GM12878 (cell line): Measurements from ENCODE around the gene FBXO42. TPM values are rescaled to one million over a fixed set of nuclear protein-coding genes. Genes with fewer than 3 reads are reported as not detected.

Experiments used
- ATAC-seq: fragments of 200-7000 bp; cut with Tn5 transposase; 3 replicates; pipeline ENCODE4 v1.9.1; 2020; ENCODE audit warnings: mild to moderate bottlenecking, moderate library complexity
- BruUV-seq: library from RNA; stranded (reverse); fragments of 400-500 nt; replicated peaks from 2 replicates; lab custom pipeline; 2021; lab: Mats Ljungman, UMichigan
- CTCF ChIA-PET: fragments of 300-600 bp; sonication (Branson Sonifier 250); formaldehyde crosslinking; extraction: SDS; loops from one replicate; lab custom pipeline; 2021; ENCODE audit warnings: inconsistent platforms; lab: Yijun Ruan, JAX
- POLR2A ChIA-PET: fragments of 350-600 bp; formaldehyde crosslinking; extraction: SDS; loops from one replicate; lab custom pipeline; 2021; ENCODE audit warnings: inconsistent platforms; lab: Charles Lee
- RAD21 ChIA-PET: fragments of 300-600 bp; sonication (Branson Sonifier 250); formaldehyde crosslinking; loops from one replicate; lab custom pipeline; 2023; ENCODE audit warnings: antibody characterized with exemption; ENCODE audit not compliant: unreplicated experiment; lab: Charles Lee
- SMC1A ChIA-PET: fragments of 300-600 bp; sonication (Branson Sonifier 250); formaldehyde crosslinking; loops from one replicate; lab custom pipeline; 2023; ENCODE audit not compliant: unreplicated experiment, uncharacterized antibody; lab: Charles Lee
- DNase-seq: peaks from one replicate; pipeline ENCODE4 v3.0.0-alpha.2; 2011; ENCODE audit warnings: low read depth, low spot score
- FAIRE-seq: peaks from 3 replicates; lab custom pipeline; 2011; peaks lifted over from hg19 to GRCh38; lab: Jason Lieb, UNC
- H2AFZ ChIP-seq: 2 replicates; pipeline ENCODE4 v1.6.0; 2011; ENCODE audit warnings: low read depth, low read length, control low read depth; ENCODE audit not compliant: control insufficient read depth
- H3K27ac ChIP-seq: 2 replicates; pipeline ENCODE4 v1.5.1; 2011; ENCODE audit warnings: control low read depth; ENCODE audit not compliant: control insufficient read depth, insufficient read depth
- H3K27me3 ChIP-seq, 2 experiments: replicated peaks in 1 of 2; 2 replicates each; pipeline versions ENCODE4 v1.6.0 to v1.6.1; 2011; ENCODE audit warnings: low read length in 1 of 2; ENCODE audit not compliant: control insufficient read depth in 2 of 2, insufficient read depth in 2 of 2
- H3K36me3 ChIP-seq, 2 experiments: 2 replicates each; pipeline ENCODE4 v1.5.1; 2011; ENCODE audit warnings: low read length in 1 of 2; ENCODE audit not compliant: control insufficient read depth in 2 of 2, insufficient read depth in 2 of 2
- H3K4me1 ChIP-seq: 2 replicates; pipeline ENCODE4 v1.6.1; 2011; ENCODE audit warnings: mild to moderate bottlenecking, low read length, moderate library complexity, mixed read lengths; ENCODE audit not compliant: control insufficient read depth, insufficient read depth
- H3K4me2 ChIP-seq: 2 replicates; pipeline ENCODE4 v1.6.0; 2011; ENCODE audit warnings: control low read depth; ENCODE audit not compliant: control insufficient read depth, insufficient read depth
- H3K4me3 ChIP-seq: fragments of 200-600 bp; sonication (generic); 2 replicates; pipeline ENCODE4 v1.5.1; 2016
- H3K79me2 ChIP-seq: 2 replicates; pipeline ENCODE4 v1.6.0; 2011; ENCODE audit warnings: low read length; ENCODE audit not compliant: control insufficient read depth, insufficient read depth
- H3K9ac ChIP-seq: 2 replicates; pipeline ENCODE4 v1.8.0; 2011; ENCODE audit warnings: low read length, control low read depth, mixed read lengths; ENCODE audit not compliant: control insufficient read depth, insufficient read depth
- H3K9me3 ChIP-seq: replicated peaks from 3 replicates; pipeline ENCODE4 v1.5.1; 2011; ENCODE audit warnings: mild to moderate bottlenecking, low read length; ENCODE audit not compliant: control insufficient read depth, insufficient read depth
- H4K20me1 ChIP-seq: 2 replicates; pipeline ENCODE4 v1.6.0; 2011; ENCODE audit not compliant: control insufficient read depth, insufficient read depth
- CBX5 ChIP-seq: sonication (generic); IDR thresholded peaks from 2 replicates; pipeline ENCODE4 v1.6.1; 2016; ENCODE audit warnings: low read depth, moderate library complexity, mild to moderate bottlenecking, inconsistent platforms
- EP300 ChIP-seq, 2 experiments: fragments of 150-350 bp in 1 of 2; IDR thresholded peaks; 2 replicates each; pipeline ENCODE4 v1.6.1; 2011 to 2012; ENCODE audit warnings: low read depth in 2 of 2, low read length in 2 of 2, borderline replicate concordance in 1 of 2, improper control_type of control experiment in 1 of 2, inconsistent platforms in 1 of 2; ENCODE audit not compliant: control insufficient read depth in 1 of 2
- FOS ChIP-seq: IDR thresholded peaks from 3 replicates; pipeline ENCODE4 v1.6.1; 2011; ENCODE audit warnings: borderline replicate concordance; ENCODE audit not compliant: insufficient read length; ENCODE audit errors: extremely low read depth
- IKZF1 ChIP-seq: fragments of 450-650 bp; conservative IDR thresholded peaks from 2 replicates; pipeline ENCODE4 v1.6.1; 2017; ENCODE audit warnings: antibody characterized with exemption, mild to moderate bottlenecking
- JUNB ChIP-seq: IDR thresholded peaks from 2 replicates; pipeline ENCODE4 v1.6.1; 2016; ENCODE audit warnings: antibody characterized with exemption, mild to moderate bottlenecking
- MXI1 ChIP-seq: fragments of 150-350 bp; IDR thresholded peaks from 2 replicates; pipeline ENCODE4 v1.6.1; 2011; ENCODE audit warnings: low read depth, mild to moderate bottlenecking, inconsistent platforms, low read length, improper control_type of control experiment
- NBN ChIP-seq: fragments of 450-650 bp; IDR thresholded peaks from 2 replicates; pipeline ENCODE4 v1.6.1; 2016
- RAD51 ChIP-seq: fragments of 450-650 bp; IDR thresholded peaks from 2 replicates; pipeline ENCODE4 v1.6.1; 2016; ENCODE audit warnings: moderate library complexity, mild to moderate bottlenecking, inconsistent platforms
- SREBF1 ChIP-seq: IDR thresholded peaks from 2 replicates; pipeline ENCODE4 v1.6.1; 2012; ENCODE audit warnings: mild to moderate bottlenecking, low read length
- SUZ12 ChIP-seq: fragments of 200-600 bp; sonication (generic); IDR thresholded peaks from one replicate; pipeline ENCODE4 v1.6.1; 2018; ENCODE audit warnings: antibody characterized with exemption, mild to moderate bottlenecking; ENCODE audit not compliant: unreplicated experiment
- ZNF217 ChIP-seq: fragments of 450-650 bp; IDR thresholded peaks from 2 replicates; pipeline ENCODE4 v1.6.1; 2017; ENCODE audit warnings: antibody characterized with exemption, mild to moderate bottlenecking
- WGBS: methylation state at CpG from one replicate; pipeline ENCODE4 v1.1.6; 2016; ENCODE audit warnings: low lambda C conversion rate; ENCODE audit not compliant: insufficient replicate concordance, insufficient coverage; ENCODE audit errors: missing lambda C conversion rate; 5-methylcytosine and 5-hydroxymethylcytosine counted together
- in situ Hi-C: fragments of 300-500 bp; cut with MboI; formaldehyde crosslinking; loops from 9 replicates; pipeline ENCODE4 v1.14.3; 2018; ENCODE audit warnings: mixed read lengths
- intact Hi-C: fragments of 100-400 bp; cut with micrococcal nuclease; formaldehyde crosslinking; loops from one replicate; pipeline ENCODE4 v1.14.2; 2022; ENCODE audit not compliant: unreplicated experiment
- polyA plus RNA-seq, 11 experiments: library from polyadenylated mRNA; depleted of rRNA in 4 of 11; unstranded in 6 of 11; stranded (reverse) in 5 of 11; fragments of >200 nt; fragmentation: Nextera tagmentation in 4 of 11; fragmentation: Illumina TruSeq in 1 of 11; extraction: Ambion mirVana in 4 of 11; extraction: Trizol in 1 of 11; gene quantifications; 1 replicate in 1 of 11; 2 replicates in 10 of 11; pipeline versions ENCODE4 v1.2.1 to v1.2.3, GENCODE V29; 2011 to 2016; ENCODE audit warnings: inconsistent platforms in 2 of 11, missing spikeins in 2 of 11, low read depth in 1 of 11
- total RNA-seq, 4 experiments: library from RNA; depleted of rRNA in 3 of 4; stranded (reverse); fragments of >200 nt in 3 of 4; fragmentation: Illumina TruSeq in 1 of 4; extraction: Trizol in 1 of 4; gene quantifications; 2 replicates each; pipeline versions ENCODE4 v1.2.1 to v1.2.3, GENCODE V29; 2013 to 2021
- TF ChIP-seq, protein P1 (sequence below): fragments of 450-650 bp; IDR thresholded peaks from 2 replicates; pipeline ENCODE4 v1.6.1; 2018; ENCODE audit warnings: mild to moderate bottlenecking, low read depth, moderate library complexity; ENCODE audit not compliant: partially characterized antibody

Gene FBXO42
- total and polyA plus RNA-seq, 10 of the 15 experiments (the other 5 are each of a cell fraction or from before 2014, with no cell fraction given) = 6.1 to 23.8 (median 15.2) TPM

DNA sequence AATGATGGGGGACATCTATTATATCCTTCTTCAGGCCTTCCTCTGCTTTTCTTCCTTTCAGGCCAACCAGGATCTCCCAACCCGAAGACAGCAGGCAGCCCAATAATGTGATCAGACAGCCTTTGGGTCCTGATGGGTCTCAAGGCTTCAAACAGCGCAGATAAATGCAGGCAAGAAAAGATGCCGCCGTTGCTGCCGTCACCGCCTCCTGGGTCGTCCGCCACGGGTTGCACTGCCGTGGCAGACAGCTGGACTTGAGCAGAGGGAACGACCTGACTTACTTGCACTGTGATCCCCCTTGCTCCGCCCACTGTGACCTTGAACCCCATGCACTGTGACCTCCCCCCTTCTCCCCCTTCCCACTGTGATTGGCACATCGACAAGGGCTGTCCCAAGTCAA lies 42.7 kb upstream of the FBXO42 start:
- WGBS = 90% methylated on average over 13 of the region's 13 CpGs
- no peak overlapping the region for H3K9ac ChIP-seq
- peaks cover 4% of the 10 kb centered on the region; the same call in 1 of the 2 replicates for H3K4me1 ChIP-seq
- intact Hi-C loops (no loop called here), in situ Hi-C loops (no loop called here)
- peaks cover 14% of the 10 kb centered on the region; the same call in 1 of the 2 replicates for H4K20me1 ChIP-seq
- H3K36me3 ChIP-seq = peaks cover 39 to 42% of the 10 kb centered on the region in 2 experiments
- DNase-seq (no peak), ATAC-seq (no peak)
- no peak overlapping the region for H3K4me3 ChIP-seq
- H3K27ac ChIP-seq = no peak overlapping the region
- SMC1A ChIA-PET = interaction anchor here (1.3 kb wide), 1 partner anchor 25 kb away, joined by 3 read pairs; no protein-coding TSS in a partner anchor
- H3K79me2 ChIP-seq = peaks cover 33% of the 10 kb centered on the region
- TF ChIP-seq CBX5 (no peak), SREBF1 (no peak), ZNF217 (no peak), JUNB (no peak), SUZ12 (no peak), MXI1 (no peak), IKZF1 (no peak), RAD51 (no peak), EP300 (IDR thresholded peaks at IDR 0.05; ENCODE audit: borderline replicate concordance in 1 of 2, control insufficient read depth in 1 of 2, low read depth in 2 of 2, low read length in 2 of 2) (no peak), FOS (no peak), NBN (no peak)
- TF ChIP-seq, protein P1, sequence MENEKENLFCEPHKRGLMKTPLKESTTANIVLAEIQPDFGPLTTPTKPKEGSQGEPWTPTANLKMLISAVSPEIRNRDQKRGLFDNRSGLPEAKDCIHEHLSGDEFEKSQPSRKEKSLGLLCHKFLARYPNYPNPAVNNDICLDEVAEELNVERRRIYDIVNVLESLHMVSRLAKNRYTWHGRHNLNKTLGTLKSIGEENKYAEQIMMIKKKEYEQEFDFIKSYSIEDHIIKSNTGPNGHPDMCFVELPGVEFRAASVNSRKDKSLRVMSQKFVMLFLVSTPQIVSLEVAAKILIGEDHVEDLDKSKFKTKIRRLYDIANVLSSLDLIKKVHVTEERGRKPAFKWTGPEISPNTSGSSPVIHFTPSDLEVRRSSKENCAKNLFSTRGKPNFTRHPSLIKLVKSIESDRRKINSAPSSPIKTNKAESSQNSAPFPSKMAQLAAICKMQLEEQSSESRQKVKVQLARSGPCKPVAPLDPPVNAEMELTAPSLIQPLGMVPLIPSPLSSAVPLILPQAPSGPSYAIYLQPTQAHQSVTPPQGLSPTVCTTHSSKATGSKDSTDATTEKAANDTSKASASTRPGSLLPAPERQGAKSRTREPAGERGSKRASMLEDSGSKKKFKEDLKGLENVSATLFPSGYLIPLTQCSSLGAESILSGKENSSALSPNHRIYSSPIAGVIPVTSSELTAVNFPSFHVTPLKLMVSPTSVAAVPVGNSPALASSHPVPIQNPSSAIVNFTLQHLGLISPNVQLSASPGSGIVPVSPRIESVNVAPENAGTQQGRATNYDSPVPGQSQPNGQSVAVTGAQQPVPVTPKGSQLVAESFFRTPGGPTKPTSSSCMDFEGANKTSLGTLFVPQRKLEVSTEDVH = no peak
- TF ChIP-seq, all 136 proteins: peak for 0
- Histone ChIP-seq H3K9me3 (no peaks in the 10 kb centered on the region), H3K27me3 (no peaks in the 10 kb centered on the region), H2AFZ (no peak overlapping the region), H3K4me2 (no peak overlapping the region)
- ChIA-PET POLR2A (interaction anchor here (0.6 kb wide), 1 partner anchor 14 kb away, joined by 6 read pairs; no protein-coding TSS in a partner anchor), CTCF (no interaction called here), RAD21 (no interaction called here)
- no TSS peak for BruUV-seq
- FAIRE-seq = no peak
